Adrenal gland (tissue), 5 donors: ENCODE data around the gene ARL13B.

ENCODE experiments used
- POLR2A ChIP-seq, 2 donors: fragments of 450-650 bp; IDR thresholded peaks; one replicate each; pipeline ENCODE4 v1.6.1; 2017; ENCODE audit warnings: antibody characterized with exemption in 2 of 2, mild to moderate bottlenecking in 2 of 2, moderate library complexity in 1 of 2
- TF ChIP-seq, protein P1 (sequence below), 6 experiments: fragments of 450-650 bp in 4 of 6; fragments of 200-600 bp in 2 of 6; sonication (generic) in 1 of 6; IDR thresholded peaks; 1 replicate in 5 of 6; 2 replicates in 1 of 6; pipeline versions ENCODE4 v1.5.1 to v1.8.0; 2016 to 2021; ENCODE audit warnings: antibody characterized with exemption in 6 of 6, mild to moderate bottlenecking in 2 of 6, moderate library complexity in 1 of 6
- donor health status: DM: no; HTN: no; CAD: no.

DNA sequence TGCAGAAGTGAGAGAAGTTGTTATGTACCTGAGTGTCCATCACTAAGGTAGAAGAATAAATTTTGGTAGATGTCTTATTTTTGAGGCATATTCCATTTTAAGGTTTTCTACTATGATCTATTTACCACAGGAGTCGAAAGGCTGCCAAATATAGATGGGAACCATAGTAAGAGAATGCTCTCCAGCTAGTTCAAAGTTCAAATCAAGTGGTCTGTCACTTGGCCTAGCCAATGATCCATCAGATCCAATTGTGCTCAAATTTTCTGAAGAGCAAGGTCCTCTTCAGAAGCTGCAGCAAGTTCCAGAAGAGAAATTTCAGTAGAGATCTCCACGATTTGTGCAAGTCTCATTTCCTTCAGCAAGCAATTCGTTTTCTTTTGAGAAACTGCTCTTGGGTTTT is 17.2 kb upstream of the ARL13B start:
- TF ChIP-seq, protein P1, sequence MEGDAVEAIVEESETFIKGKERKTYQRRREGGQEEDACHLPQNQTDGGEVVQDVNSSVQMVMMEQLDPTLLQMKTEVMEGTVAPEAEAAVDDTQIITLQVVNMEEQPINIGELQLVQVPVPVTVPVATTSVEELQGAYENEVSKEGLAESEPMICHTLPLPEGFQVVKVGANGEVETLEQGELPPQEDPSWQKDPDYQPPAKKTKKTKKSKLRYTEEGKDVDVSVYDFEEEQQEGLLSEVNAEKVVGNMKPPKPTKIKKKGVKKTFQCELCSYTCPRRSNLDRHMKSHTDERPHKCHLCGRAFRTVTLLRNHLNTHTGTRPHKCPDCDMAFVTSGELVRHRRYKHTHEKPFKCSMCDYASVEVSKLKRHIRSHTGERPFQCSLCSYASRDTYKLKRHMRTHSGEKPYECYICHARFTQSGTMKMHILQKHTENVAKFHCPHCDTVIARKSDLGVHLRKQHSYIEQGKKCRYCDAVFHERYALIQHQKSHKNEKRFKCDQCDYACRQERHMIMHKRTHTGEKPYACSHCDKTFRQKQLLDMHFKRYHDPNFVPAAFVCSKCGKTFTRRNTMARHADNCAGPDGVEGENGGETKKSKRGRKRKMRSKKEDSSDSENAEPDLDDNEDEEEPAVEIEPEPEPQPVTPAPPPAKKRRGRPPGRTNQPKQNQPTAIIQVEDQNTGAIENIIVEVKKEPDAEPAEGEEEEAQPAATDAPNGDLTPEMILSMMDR (IDR thresholded peaks at IDR 0.05), result no peak
- TF ChIP-seq POLR2A (IDR thresholded peaks at IDR 0.05), result no peak
